T-helper 22 cell (primary cell): ENCODE results near the gene GPR68.
"Not testable (repeated sequence)": the region's sequence is repeated elsewhere in the genome, so short reads cannot be mapped to it uniquely, and the experiment has no call there.

Experiments used
- DNase-seq: peaks from one replicate; pipeline ENCODE4 v3.0.0-alpha.2; 2020; ENCODE audit warnings: low read depth

The GPR68 gene

GRCh38 chr14:91272341-91273272 is 28.1 kb upstream of the GPR68 start:
- DNase-seq: no peak

GRCh38 chr14:91271639-91272038 is 27.1 kb upstream of the GPR68 start:
- no peak for DNase-seq

GRCh38 chr14:91270619-91271018 is 26.1 kb upstream of the GPR68 start:
- no peak for DNase-seq

- DNase-seq: no peak
These were observed 25.7 kb upstream of the GPR68 start for GRCh38 chr14:91270188-91270587.

- DNase-seq: no peak
These were observed 24.8 kb upstream of the GPR68 start for GRCh38 chr14:91269076-91269991.

- DNase-seq: no peak
These were observed 23.5 kb upstream of the GPR68 start for GRCh38 chr14:91267965-91268437.

GRCh38 chr14:91266276-91266675 is 21.8 kb upstream of the GPR68 start:
- DNase-seq: not testable (repeated sequence)

GRCh38 chr14:91265404-91265803 is 20.9 kb upstream of the GPR68 start:
- no peak for DNase-seq

- no peak for DNase-seq
These were observed 19.9 kb upstream of the GPR68 start for GRCh38 chr14:91264151-91265150.

GRCh38 chr14:91263329-91263728 is 18.8 kb upstream of the GPR68 start:
- DNase-seq: no peak

GRCh38 chr14:91261986-91262549 is 17.6 kb upstream of the GPR68 start:
- DNase-seq: no peak

GRCh38 chr14:91261115-91261514 is 16.6 kb upstream of the GPR68 start:
- no peak for DNase-seq

GRCh38 chr14:91258876-91259275 is 14.4 kb upstream of the GPR68 start:
- DNase-seq: no peak

GRCh38 chr14:91258011-91258618 is 13.6 kb upstream of the GPR68 start:
- no peak for DNase-seq

- no peak for DNase-seq
These were observed 13.0 kb upstream of the GPR68 start for GRCh38 chr14:91257328-91258010.

GRCh38 chr14:91256661-91257060 is 12.2 kb upstream of the GPR68 start:
- no peak for DNase-seq

GRCh38 chr14:91255026-91255695 is 10.7 kb upstream of the GPR68 start:
- DNase-seq: no peak

- no peak for DNase-seq
These were observed 10.0 kb upstream of the GPR68 start for GRCh38 chr14:91254461-91254860.

GRCh38 chr14:91253795-91254323 is 9.4 kb upstream of the GPR68 start:
- no peak for DNase-seq
